Measurements from ENCODE around the gene CYP2C18. TPM values are rescaled to one million over a fixed set of nuclear protein-coding genes. Genes with fewer than 3 reads are reported as not detected.
"Not testable (repeated sequence)": the region's sequence is repeated elsewhere in the genome, so short reads cannot be mapped to it uniquely, and the experiment has no call there.

The CYP2C18 gene
- total RNA-seq, 1 donor from 2014 or later, result 11.5 TPM

DNA sequence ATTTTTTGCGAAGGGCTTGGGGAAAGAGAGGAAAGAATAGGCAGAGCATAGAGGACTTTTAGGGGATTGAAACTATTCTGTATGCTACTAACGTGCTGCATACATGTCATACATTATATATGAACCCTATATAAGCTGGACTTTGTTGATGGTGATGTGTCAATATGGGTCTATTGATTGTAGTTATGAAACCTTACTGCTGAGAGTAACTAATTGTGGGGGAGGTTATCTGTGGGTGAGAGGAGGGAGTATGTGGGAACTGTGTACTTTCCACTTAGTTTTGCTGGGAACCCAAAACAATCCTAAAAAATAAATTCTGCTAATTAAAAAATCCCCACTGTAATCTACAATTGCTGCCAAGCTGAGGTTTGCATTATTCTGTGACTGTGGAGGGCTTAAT lies 63.6 kb downstream of the CYP2C18 start:
- DNase-seq (ENCODE audit: extremely low spot score in 2 of 2), result no peak

GRCh38 chr10:94747838-94748237 lies 64.3 kb downstream of the CYP2C18 start:
- no peak for DNase-seq (ENCODE audit: extremely low spot score in 2 of 2)
- H3K4me3 ChIP-seq, result no peak overlapping the region
- H3K9me3 ChIP-seq, result no peaks in the 10 kb centered on the region
- no peaks in the 10 kb centered on the region for H3K36me3 ChIP-seq
- H3K27ac ChIP-seq, result no peak overlapping the region
- H3K4me1 ChIP-seq, result no peaks in the 10 kb centered on the region
- TF ChIP-seq CTCF (IDR thresholded peaks at IDR 0.05), result no peak
- TF ChIP-seq POLR2A (IDR thresholded peaks at IDR 0.05), result no peak
- TF ChIP-seq POLR2AphosphoS5 (IDR thresholded peaks at IDR 0.05; ENCODE audit: insufficient read depth in 1 of 2, low read depth in 1 of 2), result no peak
- H3K27me3 ChIP-seq, result no peaks in the 10 kb centered on the region
- intact Hi-C loops (cut with DNase I), result no loop called here

More for the DNA sequence above, 63.6 kb downstream of the CYP2C18 start:
- intact Hi-C loops (cut with DNase I), result no loop called here
- Histone ChIP-seq H3K4me1 (no peaks in the 10 kb centered on the region), H3K4me3 (no peak overlapping the region), H3K9me3 (no peaks in the 10 kb centered on the region), H3K27me3 (no peaks in the 10 kb centered on the region), H3K27ac (no peak overlapping the region), H3K36me3 (no peaks in the 10 kb centered on the region)
- TF ChIP-seq CTCF (IDR thresholded peaks at IDR 0.05) (no peak), POLR2AphosphoS5 (IDR thresholded peaks at IDR 0.05; ENCODE audit: insufficient read depth in 1 of 2, low read depth in 1 of 2) (no peak)

DNA sequence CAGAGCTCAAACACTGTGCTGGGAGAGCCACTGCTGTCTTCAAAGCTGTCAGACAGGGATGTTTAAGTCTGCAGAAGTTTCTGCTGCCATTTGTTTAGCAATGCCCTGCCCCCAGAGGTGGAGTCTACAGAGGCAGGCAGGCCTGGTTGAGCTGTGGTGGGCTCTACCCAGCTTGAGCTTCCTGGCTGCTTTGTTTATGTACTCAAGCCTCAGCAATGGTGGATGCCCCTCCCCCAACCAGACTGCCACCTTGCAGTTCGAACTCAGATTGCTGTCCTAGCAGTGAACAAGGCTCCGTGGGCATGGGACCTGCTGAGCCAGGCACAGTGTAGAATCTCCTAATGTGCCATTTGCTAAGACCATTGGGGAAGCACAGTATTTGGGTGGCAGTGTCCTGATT lies 74.4 kb downstream of the CYP2C18 start:
- H3K27ac ChIP-seq, result no peak overlapping the region
- TF ChIP-seq POLR2A (IDR thresholded peaks at IDR 0.05), result no peak
- no peak for TF ChIP-seq CTCF (IDR thresholded peaks at IDR 0.05)
- TF ChIP-seq POLR2AphosphoS5 (IDR thresholded peaks at IDR 0.05; ENCODE audit: insufficient read depth in 1 of 2, low read depth in 1 of 2), result no peak
- no peak overlapping the region for H3K4me3 ChIP-seq
- H3K4me1 ChIP-seq, result no peaks in the 10 kb centered on the region
- intact Hi-C loops (cut with DNase I), result no loop called here
- no peaks in the 10 kb centered on the region for H3K9me3 ChIP-seq
- H3K36me3 ChIP-seq, result no peaks in the 10 kb centered on the region
- DNase-seq (ENCODE audit: extremely low spot score in 2 of 2), result no peak
- H3K27me3 ChIP-seq, result no peaks in the 10 kb centered on the region

- no peaks in the 10 kb centered on the region for H3K4me1 ChIP-seq
- DNase-seq (ENCODE audit: extremely low spot score in 2 of 2), result no peak
- no peaks in the 10 kb centered on the region for H3K27me3 ChIP-seq
- H3K4me3 ChIP-seq, result no peak overlapping the region
- TF ChIP-seq CTCF (IDR thresholded peaks at IDR 0.05) (no peak), POLR2A (IDR thresholded peaks at IDR 0.05) (no peak), POLR2AphosphoS5 (IDR thresholded peaks at IDR 0.05; ENCODE audit: insufficient read depth in 1 of 2, low read depth in 1 of 2) (no peak)
- H3K36me3 ChIP-seq, result no peaks in the 10 kb centered on the region
- intact Hi-C loops (cut with DNase I), result no loop called here
- no peak overlapping the region for H3K27ac ChIP-seq
- no peaks in the 10 kb centered on the region for H3K9me3 ChIP-seq
Measured at GRCh38 chr10:94760586-94761178, 77.2 kb downstream of the CYP2C18 start.

DNA sequence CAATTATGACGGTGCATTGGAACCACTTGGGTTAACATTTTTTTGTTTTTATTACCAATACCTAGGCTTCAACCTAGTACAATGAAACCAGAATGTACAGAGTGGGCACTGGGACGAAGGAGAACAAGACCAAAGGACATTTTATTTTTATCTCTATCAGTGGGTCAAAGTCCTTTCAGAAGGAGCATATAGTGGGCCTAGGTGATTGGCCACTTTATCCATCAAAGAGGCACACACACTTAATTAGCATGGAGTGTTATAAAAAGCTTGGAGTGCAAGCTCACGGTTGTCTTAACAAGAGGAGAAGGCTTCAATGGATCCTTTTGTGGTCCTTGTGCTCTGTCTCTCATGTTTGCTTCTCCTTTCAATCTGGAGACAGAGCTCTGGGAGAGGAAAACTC lies 78.9 kb downstream of the CYP2C18 start, which contains the start of gene CYP2C19:
Gene CYP2C19 (plus strand): TSS at position 289 of the 400 bp plus-strand sequence. CDS start 25 bp downstream, at position 314.
- TF ChIP-seq CTCF (IDR thresholded peaks at IDR 0.05), result no peak
- Histone ChIP-seq H3K4me1 (no peaks in the 10 kb centered on the region), H3K27me3 (no peaks in the 10 kb centered on the region), H3K4me3 (no peak within 1 kb of the TSS), H3K27ac (no peak within 1 kb of the TSS), H3K36me3 (no peaks in the 10 kb centered on the region), H3K9me3 (no peaks in the 10 kb centered on the region)
- intact Hi-C loops (cut with DNase I), result no loop called here
- DNase-seq (ENCODE audit: extremely low spot score in 2 of 2), result no peak

- H3K36me3 ChIP-seq; H3K4me3 ChIP-seq; intact Hi-C loops (cut with DNase I); H3K27me3 ChIP-seq; H3K4me1 ChIP-seq; DNase-seq (ENCODE audit: extremely low spot score in 2 of 2); H3K9me3 ChIP-seq; H3K27ac ChIP-seq: not testable (repeated sequence)
Measured at GRCh38 chr10:94775425-94775824, 91.9 kb downstream of the CYP2C18 start.

Data from vagina (tissue), 2 donors.